GM12878 (cell line): ENCODE measurements around the gene BZW2.

Experiments
- ASH2L ChIP-seq: fragments of 300-600, 200-600 bp; sonication (generic); IDR thresholded peaks from 2 replicates; pipeline ENCODE4 v1.6.1; 2017; ENCODE audit warnings: low read depth, mild to moderate bottlenecking, borderline replicate concordance
- CTCF ChIP-seq, 3 experiments: IDR thresholded peaks in 2 of 3; conservative IDR thresholded peaks in 1 of 3; 2 replicates each; pipeline ENCODE4 v1.5.1; 2011; ENCODE audit warnings: low read depth in 3 of 3, low read length in 3 of 3, mild to moderate bottlenecking in 3 of 3, control low read depth in 2 of 3, moderate library complexity in 2 of 3, inconsistent platforms in 1 of 3, mixed read lengths in 1 of 3; ENCODE audit not compliant: control insufficient read depth in 2 of 3, insufficient read depth in 1 of 3; ENCODE audit errors: extremely low read depth in 1 of 3
- MEF2B ChIP-seq: fragments of 450-650 bp; IDR thresholded peaks from 2 replicates; pipeline ENCODE4 v1.6.1; 2018; ENCODE audit warnings: mild to moderate bottlenecking, moderate library complexity; ENCODE audit not compliant: partially characterized antibody, poor library complexity, severe bottlenecking
- SMC3 ChIP-seq: IDR thresholded peaks from 2 replicates; pipeline ENCODE4 v1.6.1; 2011; ENCODE audit warnings: low read length, improper control_type of control experiment, borderline replicate concordance
- TCF7 ChIP-seq: IDR thresholded peaks from 2 replicates; pipeline ENCODE4 v1.6.1; 2014; ENCODE audit warnings: antibody characterized with exemption, borderline replicate concordance

DNA sequence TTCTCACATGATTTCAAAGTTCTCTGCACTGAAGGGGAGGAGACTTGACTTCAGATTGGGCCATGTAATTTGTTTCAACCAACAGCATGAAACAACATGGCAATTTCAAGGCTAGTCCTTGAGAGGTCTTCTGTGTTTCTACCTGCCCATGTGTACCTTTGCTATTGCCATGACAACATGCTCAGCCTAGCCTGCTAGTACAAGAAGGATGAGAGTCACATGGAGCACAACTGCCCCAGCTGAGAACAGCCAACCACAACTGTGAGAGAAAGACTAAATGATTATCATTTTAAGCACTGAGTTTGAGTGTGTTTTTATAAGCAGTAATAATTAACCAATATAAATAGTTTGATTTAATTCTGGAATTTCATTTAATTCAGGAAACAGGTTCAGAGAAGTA, 42.3 kb upstream of the BZW2 start:
- TF ChIP-seq ASH2L (no peak), TCF7 (no peak), CTCF (IDR thresholded peaks at IDR 0.05 in 2 of 3, conservative IDR thresholded peaks at IDR 0.05 in 1 of 3; ENCODE audit: control insufficient read depth in 2 of 3, extremely low read depth in 1 of 3, insufficient read depth in 1 of 3, low read depth in 3 of 3, low read length in 3 of 3) (no peak), MEF2B (no peak), SMC3 (no peak)
